Measurements from ENCODE around the gene RNF224. TPM values are rescaled to one million over a fixed set of nuclear protein-coding genes. Genes with fewer than 3 reads are reported as not detected.
A peak's percentile ranks its signal among the peaks of the same experiment; 100 is the strongest.

Gene RNF224
- total RNA-seq, 1 donor from 2014 or later: 0.35 TPM

DNA sequence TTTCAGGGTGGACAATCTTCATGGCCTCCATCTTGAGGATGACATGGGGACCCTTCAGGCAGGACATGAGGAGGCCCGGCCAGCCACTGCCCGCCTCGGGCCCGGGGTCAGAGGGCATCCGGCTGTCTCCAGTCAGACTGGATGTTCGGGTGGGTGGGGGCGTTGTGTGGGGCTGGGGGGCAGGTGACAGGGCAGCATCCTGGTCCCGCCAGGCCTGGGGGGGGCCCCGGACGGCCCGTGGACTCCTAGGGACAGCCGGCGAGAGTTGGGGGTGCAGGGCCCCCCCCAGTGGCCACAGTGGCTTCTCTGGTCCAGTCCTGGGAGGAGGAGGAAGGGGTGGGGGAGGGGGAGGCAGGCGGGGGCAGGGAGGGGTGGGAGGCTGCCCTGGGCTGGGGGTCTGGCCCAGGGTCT is 6.2 kb upstream of the RNF224 start:
- Histone ChIP-seq H3K27me3 (no peaks in the 10 kb centered on the region), H3K27ac (no peak overlapping the region), H3K4me1 (peaks cover 14% of the 10 kb centered on the region), H3K9me3 (no peaks in the 10 kb centered on the region), H3K4me3 (no peak overlapping the region), H3K36me3 (no peaks in the 10 kb centered on the region)
- DNase-seq: no peak
- no peak for ATAC-seq
- TF ChIP-seq, protein P1, sequence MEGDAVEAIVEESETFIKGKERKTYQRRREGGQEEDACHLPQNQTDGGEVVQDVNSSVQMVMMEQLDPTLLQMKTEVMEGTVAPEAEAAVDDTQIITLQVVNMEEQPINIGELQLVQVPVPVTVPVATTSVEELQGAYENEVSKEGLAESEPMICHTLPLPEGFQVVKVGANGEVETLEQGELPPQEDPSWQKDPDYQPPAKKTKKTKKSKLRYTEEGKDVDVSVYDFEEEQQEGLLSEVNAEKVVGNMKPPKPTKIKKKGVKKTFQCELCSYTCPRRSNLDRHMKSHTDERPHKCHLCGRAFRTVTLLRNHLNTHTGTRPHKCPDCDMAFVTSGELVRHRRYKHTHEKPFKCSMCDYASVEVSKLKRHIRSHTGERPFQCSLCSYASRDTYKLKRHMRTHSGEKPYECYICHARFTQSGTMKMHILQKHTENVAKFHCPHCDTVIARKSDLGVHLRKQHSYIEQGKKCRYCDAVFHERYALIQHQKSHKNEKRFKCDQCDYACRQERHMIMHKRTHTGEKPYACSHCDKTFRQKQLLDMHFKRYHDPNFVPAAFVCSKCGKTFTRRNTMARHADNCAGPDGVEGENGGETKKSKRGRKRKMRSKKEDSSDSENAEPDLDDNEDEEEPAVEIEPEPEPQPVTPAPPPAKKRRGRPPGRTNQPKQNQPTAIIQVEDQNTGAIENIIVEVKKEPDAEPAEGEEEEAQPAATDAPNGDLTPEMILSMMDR (IDR thresholded peaks at IDR 0.05): no peak
- intact Hi-C loops (cut with DNase I): no loop called here

DNA sequence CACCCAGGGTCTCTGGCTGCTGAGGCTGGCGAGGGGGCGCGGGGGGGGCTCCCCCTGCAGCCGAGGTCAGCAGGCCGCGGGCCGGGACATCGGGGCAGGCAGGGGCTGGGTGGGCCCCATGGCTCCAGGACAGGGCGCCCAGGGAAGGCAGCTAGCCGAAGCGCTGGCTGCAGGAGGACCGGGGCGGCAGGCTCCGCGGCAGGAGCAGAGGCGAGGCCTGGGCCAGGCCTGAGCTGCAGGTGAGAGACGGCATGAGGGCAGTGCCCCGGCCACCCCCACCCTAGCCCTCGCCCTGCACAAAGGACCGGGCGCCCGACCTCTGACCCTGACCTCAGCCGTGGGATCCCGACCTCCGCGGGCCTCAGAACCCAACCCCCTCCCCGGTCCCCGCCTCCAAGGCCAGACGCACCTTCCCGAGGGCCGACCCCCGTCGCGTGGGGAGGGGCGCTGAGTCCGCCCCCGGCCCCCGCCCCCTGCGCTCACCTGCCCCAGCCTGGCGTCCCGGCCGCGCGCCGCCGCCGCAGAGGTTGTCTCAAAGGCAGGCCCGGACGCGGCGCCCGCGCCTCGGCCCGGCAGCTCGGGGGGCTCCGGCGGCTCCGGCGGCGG is 5.7 kb upstream of the RNF224 start:
- ATAC-seq (no peak), DNase-seq (no peak)
- Histone ChIP-seq H3K4me1 (peaks cover 14% of the 10 kb centered on the region), H3K27ac (no peak overlapping the region), H3K9me3 (no peaks in the 10 kb centered on the region), H3K36me3 (no peaks in the 10 kb centered on the region), H3K4me3 (peak overlapping the region; percentile 33), H3K27me3 (no peaks in the 10 kb centered on the region)
- TF ChIP-seq, protein P1 (IDR thresholded peaks at IDR 0.05): no peak
- intact Hi-C loops (cut with DNase I): no loop called here

- Histone ChIP-seq H3K27ac (peak within 1 kb of the TSS; percentile 94), H3K36me3 (no peaks in the 10 kb centered on the region), H3K4me1 (peaks cover 14% of the 10 kb centered on the region), H3K9me3 (no peaks in the 10 kb centered on the region), H3K27me3 (no peaks in the 10 kb centered on the region), H3K4me3 (peak within 1 kb of the TSS; percentile 81)
- intact Hi-C loops (cut with DNase I): no loop called here
- TF ChIP-seq, protein P1 (IDR thresholded peaks at IDR 0.05): no peak
- peak; percentile 0 for ATAC-seq
- no peak for DNase-seq
Measured at GRCh38 chr9:137222190-137223077, 4.9 kb upstream of the RNF224 start, which contains the start of gene RNF208. Gene RNF208, minus strand, starts transcription at chr9:137222240. Its CDS starts 1,028 bp downstream, at chr9:137221212.

- no peaks in the 10 kb centered on the region for H3K36me3 ChIP-seq
- H3K4me3 ChIP-seq: peak overlapping the region; percentile 81
- DNase-seq (peak; percentile 98), ATAC-seq (peak; percentile 88)
- no peaks in the 10 kb centered on the region for H3K9me3 ChIP-seq
- intact Hi-C loops (cut with DNase I): no loop called here
- H3K27ac ChIP-seq: peak overlapping the region; percentile 94
- peaks cover 14% of the 10 kb centered on the region for H3K4me1 ChIP-seq
- TF ChIP-seq, protein P1 (IDR thresholded peaks at IDR 0.05): no peak
- H3K27me3 ChIP-seq: peaks cover 3% of the 10 kb centered on the region
Measured at GRCh38 chr9:137223078-137223970, 4.0 kb upstream of the RNF224 start.
